Uterus (tissue), 4 donors: ENCODE results near the gene S100A11. TPM values are rescaled to one million over a fixed set of nuclear protein-coding genes. Genes with fewer than 3 reads are reported as not detected.
A peak's percentile ranks its signal among the peaks of the same experiment; 100 is the strongest.

Source experiments
- DNase-seq, 2 donors: peaks; one replicate each; pipeline ENCODE4 v3.0.0-alpha.2; 2019 to 2020
- H3K27ac ChIP-seq, 2 donors: fragments of 200-600 bp; sonication (generic); 1 replicate in 1 of 2; 2 replicates in 1 of 2; pipeline ENCODE4 v1.5.1; 2016 to 2018
- H3K27me3 ChIP-seq, 2 donors: fragments of 200-600 bp; sonication (generic); one replicate each; pipeline ENCODE4 v1.5.1; 2018 to 2019; ENCODE audit warnings: control low read depth in 1 of 2
- H3K36me3 ChIP-seq, 2 donors: fragments of 200-600 bp; sonication (generic); one replicate each; pipeline ENCODE4 v1.5.1; 2019; ENCODE audit warnings: control low read depth in 1 of 2
- H3K4me1 ChIP-seq, 2 donors: fragments of 200-600 bp; sonication (generic); one replicate each; pipeline ENCODE4 v1.5.1; 2018 to 2019; ENCODE audit warnings: control low read depth in 1 of 2
- H3K4me3 ChIP-seq, 2 donors: fragments of 200-600 bp; sonication (generic); 1 replicate in 1 of 2; 2 replicates in 1 of 2; pipeline ENCODE4 v1.5.1; 2018 to 2019; ENCODE audit warnings: mild to moderate bottlenecking in 1 of 2
- H3K9me3 ChIP-seq, 2 donors: fragments of 200-600 bp; sonication (generic); one replicate each; pipeline ENCODE4 v1.5.1; 2019; ENCODE audit warnings: control low read depth in 1 of 2
- CTCF ChIP-seq, 4 experiments: fragments of 200-600 bp in 2 of 4; fragments of 450-650 bp in 2 of 4; sonication (generic) in 2 of 4; IDR thresholded peaks; one replicate each; pipeline ENCODE4 v1.5.1; 2016 to 2019; ENCODE audit warnings: antibody characterized with exemption in 4 of 4, mild to moderate bottlenecking in 2 of 4, moderate library complexity in 1 of 4
- POLR2A ChIP-seq, 2 donors: fragments of 450-650 bp; IDR thresholded peaks; one replicate each; pipeline ENCODE4 v1.6.1; 2016; ENCODE audit warnings: antibody characterized with exemption in 2 of 2, mild to moderate bottlenecking in 1 of 2, moderate library complexity in 1 of 2
- intact Hi-C: fragments of 100-400 bp; cut with DNase I; formaldehyde crosslinking; loops from one replicate; pipeline ENCODE4 v1.15.1; 2023; ENCODE audit warnings: low total_unique reads
- total RNA-seq, 4 donors: library from RNA; depleted of rRNA in 3 of 4; stranded (reverse); fragments of >200 nt in 3 of 4; gene quantifications; one replicate each; pipeline versions ENCODE4 v1.1.0 to v1.2.4, GENCODE V29; 2014 to 2023
- donor health status: DM: yes; HTN: yes; CAD: no.

The S100A11 gene
- total RNA-seq, 4 donors from 2014 or later: 14.9 to 321 (median 146) TPM

GRCh38 chr1:152015766-152016165 lies 21.0 kb downstream of the S100A11 start:
- Histone ChIP-seq H3K27ac (no peak overlapping the region), H3K9me3 (no peaks in the 10 kb centered on the region), H3K4me3 (no peak overlapping the region), H3K4me1 (no peaks in the 10 kb centered on the region), H3K27me3 (no peaks in the 10 kb centered on the region), H3K36me3 (no peaks in the 10 kb centered on the region)
- DNase-seq: no peak
- TF ChIP-seq POLR2A (IDR thresholded peaks at IDR 0.05) (no peak), CTCF (IDR thresholded peaks at IDR 0.05) (no peak)
- intact Hi-C loops: no loop called here

- H3K27ac ChIP-seq: no peak overlapping the region
- no peaks in the 10 kb centered on the region for H3K36me3 ChIP-seq
- TF ChIP-seq POLR2A (IDR thresholded peaks at IDR 0.05) (no peak), CTCF (IDR thresholded peaks at IDR 0.05) (no peak)
- no peaks in the 10 kb centered on the region for H3K4me1 ChIP-seq
- no peak for DNase-seq
- no peak overlapping the region for H3K4me3 ChIP-seq
- H3K9me3 ChIP-seq: no peaks in the 10 kb centered on the region
- no peaks in the 10 kb centered on the region for H3K27me3 ChIP-seq
- intact Hi-C loops: no loop called here
Observed at GRCh38 chr1:152014943-152015342, 21.9 kb downstream of the S100A11 start.

GRCh38 chr1:152013664-152014237 lies 23.1 kb downstream of the S100A11 start:
- no peak for DNase-seq
- Histone ChIP-seq H3K27ac (no peak overlapping the region), H3K9me3 (no peaks in the 10 kb centered on the region), H3K4me3 (no peak overlapping the region), H3K27me3 (no peaks in the 10 kb centered on the region), H3K4me1 (no peaks in the 10 kb centered on the region), H3K36me3 (no peaks in the 10 kb centered on the region)
- intact Hi-C loops: no loop called here
- TF ChIP-seq CTCF (IDR thresholded peaks at IDR 0.05) (peak in 1 of 4 experiments; percentile 20), POLR2A (IDR thresholded peaks at IDR 0.05) (no peak)

- Histone ChIP-seq H3K9me3 (no peaks in the 10 kb centered on the region), H3K27me3 (no peaks in the 10 kb centered on the region), H3K36me3 (no peaks in the 10 kb centered on the region), H3K4me3 (no peak overlapping the region), H3K4me1 (no peaks in the 10 kb centered on the region), H3K27ac (no peak overlapping the region)
- TF ChIP-seq CTCF (IDR thresholded peaks at IDR 0.05) (no peak), POLR2A (IDR thresholded peaks at IDR 0.05) (no peak)
- DNase-seq: no peak
- intact Hi-C loops: no loop called here
Observed at GRCh38 chr1:152009691-152010090, 27.1 kb downstream of the S100A11 start.

GRCh38 chr1:152007047-152007446 lies 29.8 kb downstream of the S100A11 start:
- no peak for TF ChIP-seq POLR2A (IDR thresholded peaks at IDR 0.05)
- no peak for TF ChIP-seq CTCF (IDR thresholded peaks at IDR 0.05)
- no peaks in the 10 kb centered on the region for H3K36me3 ChIP-seq

More at GRCh38 chr1:152007047-152007446, 29.8 kb downstream of the S100A11 start:
- Histone ChIP-seq H3K4me3 (no peak overlapping the region), H3K9me3 (no peaks in the 10 kb centered on the region), H3K27ac (no peak overlapping the region), H3K27me3 (no peaks in the 10 kb centered on the region), H3K4me1 (no peaks in the 10 kb centered on the region)
- intact Hi-C loops: no loop called here
- DNase-seq: no peak
